ENCODE measurements around the gene ARAF.
A peak's percentile ranks its signal among the peaks of the same experiment; 100 is the strongest.

The ARAF gene

GRCh38 chrX:47564438-47565085 is 3.6 kb downstream of the ARAF start:
- no peak for DNase-seq

GRCh38 chrX:47566841-47567240 is 5.8 kb downstream of the ARAF start:
- no peak for DNase-seq

- no peak for DNase-seq
Observed at GRCh38 chrX:47568656-47569295, 7.8 kb downstream of the ARAF start.

- no peak for DNase-seq
Observed at GRCh38 chrX:47570794-47571193, 9.8 kb downstream of the ARAF start.

DNA sequence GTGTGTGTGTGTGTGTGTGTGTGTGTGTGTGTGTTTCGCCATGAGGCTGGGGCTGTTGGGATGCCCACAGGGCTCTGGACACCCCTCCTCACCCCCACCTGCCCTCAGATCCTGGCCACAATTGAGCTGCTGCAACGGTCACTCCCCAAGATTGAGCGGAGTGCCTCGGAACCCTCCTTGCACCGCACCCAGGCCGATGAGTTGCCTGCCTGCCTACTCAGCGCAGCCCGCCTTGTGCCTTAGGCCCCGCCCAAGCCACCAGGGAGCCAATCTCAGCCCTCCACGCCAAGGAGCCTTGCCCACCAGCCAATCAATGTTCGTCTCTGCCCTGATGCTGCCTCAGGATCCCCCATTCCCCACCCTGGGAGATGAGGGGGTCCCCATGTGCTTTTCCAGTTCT is 10.2 kb downstream of the ARAF start:
- no peak for DNase-seq

- DNase-seq: no peak
Observed at GRCh38 chrX:47571896-47572295, 10.9 kb downstream of the ARAF start.

GRCh38 chrX:47572773-47573340 is 11.9 kb downstream of the ARAF start:
- no peak for DNase-seq

- no peak for DNase-seq
Observed at GRCh38 chrX:47573341-47574075, 12.5 kb downstream of the ARAF start.

DNA sequence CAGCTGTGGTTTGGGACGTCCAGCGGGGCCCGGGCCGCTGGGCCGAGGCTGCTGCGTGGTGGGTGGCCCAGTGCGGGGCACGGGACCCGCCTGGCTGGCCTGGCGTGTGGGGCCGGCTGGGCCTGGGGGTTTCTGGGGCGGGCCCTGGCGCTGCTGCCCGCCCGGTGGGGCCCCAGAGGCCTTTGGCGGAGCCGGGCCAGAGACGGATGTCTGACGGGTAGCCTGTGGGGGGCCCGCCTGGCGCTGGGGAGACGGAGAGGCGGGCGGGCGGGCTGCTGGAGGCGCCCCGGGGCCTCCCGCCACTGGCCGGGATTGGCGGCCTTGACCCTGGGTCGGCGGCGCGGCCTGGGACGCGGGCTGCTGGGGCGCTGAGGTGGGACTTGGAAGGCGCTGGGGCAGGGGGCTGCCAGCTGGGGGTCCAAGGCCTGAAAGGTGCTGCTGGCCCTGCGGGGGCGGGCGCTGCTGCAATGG is 13.1 kb downstream of the ARAF start:
- DNase-seq: no peak

- DNase-seq: no peak
Observed at GRCh38 chrX:47574547-47575301, 13.7 kb downstream of the ARAF start.

DNA sequence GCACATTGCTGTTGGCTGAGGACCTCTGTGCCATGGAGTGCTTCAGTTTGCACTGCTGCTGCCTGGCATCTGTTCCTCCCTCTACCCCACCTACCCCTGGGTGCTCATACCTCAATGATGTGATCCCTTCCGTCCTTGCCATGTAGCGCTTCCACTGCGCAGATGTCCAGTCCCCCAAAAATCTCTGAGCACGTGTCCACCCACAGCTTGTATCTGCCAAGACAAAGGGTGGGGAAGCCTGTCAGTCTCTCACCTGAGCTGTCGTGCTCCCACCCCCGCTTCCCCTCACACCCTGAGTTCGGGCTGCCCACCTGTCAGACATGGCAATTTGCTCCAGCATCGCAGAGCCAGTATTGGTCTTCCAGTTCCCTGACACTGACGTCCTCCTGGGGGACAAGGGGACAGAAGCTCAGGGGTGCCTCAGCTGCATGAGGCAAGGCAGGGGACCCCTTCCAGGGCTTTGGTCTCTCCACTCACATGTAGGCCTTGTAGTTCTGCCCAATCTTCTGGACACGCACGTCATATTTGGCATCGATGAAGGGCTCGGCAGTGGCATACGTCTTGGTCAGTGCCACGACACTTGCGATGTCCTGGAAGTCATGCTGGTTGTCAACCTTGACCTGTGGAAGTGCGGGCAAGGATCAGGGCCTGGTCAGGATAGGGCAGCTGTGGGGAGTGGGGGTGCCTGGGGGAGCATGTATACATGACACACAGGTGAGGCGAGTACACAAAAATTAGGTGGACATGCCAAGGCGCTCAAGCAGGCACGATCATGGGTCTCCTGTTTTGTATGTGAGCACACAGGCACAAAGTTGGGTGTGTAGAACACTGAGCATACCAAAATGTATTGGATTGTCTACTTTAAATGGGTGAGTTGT is 15.3 kb downstream of the ARAF start:
- no peak for DNase-seq

DNA sequence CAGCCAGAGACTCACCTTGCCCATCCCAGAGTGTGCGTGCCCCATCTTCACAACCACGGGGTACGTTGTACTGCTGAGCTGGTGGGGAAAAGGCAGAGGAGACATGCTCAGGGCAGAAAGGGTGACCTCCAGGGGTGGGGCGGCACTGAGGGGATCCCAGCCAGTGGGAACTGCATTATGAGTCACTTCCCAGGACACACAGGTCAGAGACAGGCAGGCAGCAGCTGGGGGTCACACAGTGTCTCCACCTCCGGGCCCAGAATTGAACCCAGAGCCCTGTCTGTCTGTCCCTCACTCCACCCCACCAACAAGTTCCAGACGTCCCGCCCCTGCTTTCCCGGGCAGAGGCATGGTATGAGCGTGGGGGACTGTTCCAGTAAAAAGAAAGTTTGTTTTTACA is 16.4 kb downstream of the ARAF start:
- DNase-seq: no peak

DNA sequence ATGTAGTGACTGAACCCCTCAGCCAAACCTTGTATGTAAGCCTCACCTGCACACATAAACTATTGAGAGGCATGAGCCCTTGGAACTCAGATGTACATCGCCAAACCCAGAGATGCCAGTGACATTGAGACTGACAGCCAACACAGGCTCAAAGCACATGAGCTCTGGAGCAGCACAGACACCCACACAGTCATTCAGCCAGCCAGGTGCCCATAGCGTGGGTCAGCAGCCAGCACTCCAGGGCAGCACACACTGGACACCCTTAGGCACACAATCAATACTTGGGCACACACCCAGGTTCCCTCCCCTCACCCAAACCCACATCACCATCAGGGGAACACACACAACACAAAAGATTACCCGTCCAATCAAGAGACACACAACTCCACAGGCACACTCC is 16.9 kb downstream of the ARAF start:
- DNase-seq: no peak

DNA sequence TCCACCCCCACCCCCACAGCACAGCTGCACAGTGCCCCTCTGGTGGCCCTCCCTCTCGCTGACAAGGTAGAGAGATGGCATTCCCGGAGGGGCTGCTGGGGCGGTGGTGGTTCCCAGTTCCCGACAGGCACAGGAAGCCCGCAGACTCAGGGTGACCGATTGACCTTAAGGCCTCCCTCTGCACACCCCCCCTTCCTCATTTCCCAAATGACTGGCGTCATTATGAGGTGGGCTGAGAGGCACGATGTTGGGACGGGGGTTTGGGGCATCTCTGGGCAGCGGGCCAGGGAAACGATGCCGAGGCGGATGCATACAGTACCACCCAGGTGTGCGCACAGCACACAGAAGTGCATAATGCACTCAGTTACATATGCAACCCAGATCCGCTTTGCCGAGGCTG is 17.7 kb downstream of the ARAF start:
- no peak for DNase-seq

GRCh38 chrX:47579537-47579936 is 18.5 kb downstream of the ARAF start:
- DNase-seq: no peak

- DNase-seq: peak; percentile 56 to 60
Observed at GRCh38 chrX:47581731-47582647, 21.0 kb downstream of the ARAF start, which contains the start of gene TIMP1. TSS of gene TIMP1 (plus strand) at chrX:47582436. CDS start at chrX:47583416, 980 bp downstream.

GRCh38 chrX:47583240-47583861 is 22.3 kb downstream of the ARAF start:
- no peak for DNase-seq

DNA sequence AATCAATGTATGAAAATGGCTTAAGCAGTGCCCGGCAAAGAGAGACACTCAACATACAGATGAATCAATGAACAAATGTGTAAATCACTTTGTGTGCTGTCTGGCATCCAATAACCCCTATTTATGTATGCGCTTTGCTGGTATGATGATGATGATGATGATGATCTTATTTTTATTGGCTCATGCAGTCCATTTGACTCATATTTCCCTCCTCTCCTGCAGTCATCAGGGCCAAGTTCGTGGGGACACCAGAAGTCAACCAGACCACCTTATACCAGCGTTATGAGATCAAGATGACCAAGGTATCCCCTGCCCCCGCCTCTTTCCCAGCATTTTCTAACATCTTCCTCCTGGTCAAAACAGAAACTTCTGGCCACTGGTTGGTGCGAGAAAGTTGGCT is 23.7 kb downstream of the ARAF start:
- DNase-seq: no peak

DNA sequence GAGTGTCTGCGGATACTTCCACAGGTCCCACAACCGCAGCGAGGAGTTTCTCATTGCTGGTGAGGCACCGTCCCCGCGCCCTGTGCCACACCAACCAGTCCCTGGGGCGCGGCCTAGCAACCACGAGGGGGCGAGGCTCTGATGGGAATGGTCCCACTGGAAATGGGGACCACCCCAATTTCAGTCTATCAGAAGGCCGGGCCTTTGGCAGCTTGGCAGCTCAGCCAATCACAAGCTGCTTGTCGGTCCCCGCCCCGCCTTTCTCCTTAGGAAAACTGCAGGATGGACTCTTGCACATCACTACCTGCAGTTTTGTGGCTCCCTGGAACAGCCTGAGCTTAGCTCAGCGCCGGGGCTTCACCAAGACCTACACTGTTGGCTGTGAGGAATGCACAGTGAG is 24.3 kb downstream of the ARAF start:
- DNase-seq: no peak

Data from SW 1271 (cell line).